SK-N-SH (cell line): Measurements from ENCODE around the gene SLC38A3. TPM values are rescaled to one million over a fixed set of nuclear protein-coding genes. Genes with fewer than 3 reads are reported as not detected.

ENCODE experiments used
- CTCF ChIA-PET: fragments of 300-600, 350-600 bp; formaldehyde crosslinking; extraction: SDS; loops from one replicate; lab custom pipeline; 2021; lab: Yijun Ruan, JAX
- POLR2A ChIA-PET: fragments of 350-600 bp; sonication (Branson Sonifier 250); formaldehyde crosslinking; extraction: SDS; loops from one replicate; lab custom pipeline; 2020; ENCODE audit warnings: antibody characterized with exemption, inconsistent platforms; lab: Yijun Ruan, JAX
- DNase-seq: peaks from one replicate; pipeline ENCODE4 v3.0.0; 2012
- H2AFZ ChIP-seq: fragments of 200-600 bp; sonication (generic); 2 replicates; pipeline ENCODE4 v1.8.1; 2016; ENCODE audit warnings: antibody characterized with exemption, mild to moderate bottlenecking, low read depth
- H3F3A ChIP-seq: fragments of 200-600 bp; sonication (generic); replicated peaks from 2 replicates; pipeline ENCODE3; 2016; ENCODE audit warnings: antibody characterized with exemption, mild to moderate bottlenecking; ENCODE audit not compliant: insufficient read depth
- H3K27ac ChIP-seq, 2 experiments: fragments of 200-500 bp in 1 of 2; fragments of 200-600 bp in 1 of 2; sonication (Bioruptor generic) in 1 of 2; sonication (generic), shearing (Covaris generic) in 1 of 2; 2 replicates each; pipeline versions ENCODE4 v1.5.1 to v1.6.1; 2014 to 2016; ENCODE audit warnings: low read depth in 2 of 2, inconsistent platforms in 1 of 2, low read length in 1 of 2, mild to moderate bottlenecking in 1 of 2, mixed read lengths in 1 of 2
- H3K27me3 ChIP-seq: fragments of 200-600 bp; sonication (generic), shearing (Covaris generic); 2 replicates; pipeline ENCODE4 v1.6.1; 2016; ENCODE audit warnings: mixed run types; ENCODE audit not compliant: insufficient read depth
- H3K36me3 ChIP-seq, 2 experiments: fragments of 200-500 bp in 1 of 2; fragments of 200-600 bp in 1 of 2; sonication (Bioruptor generic) in 1 of 2; sonication (generic) in 1 of 2; replicated peaks in 1 of 2; 2 replicates each; pipeline versions ENCODE3 to v1.5.1; 2014 to 2016; ENCODE audit warnings: low read length in 1 of 2, mild to moderate bottlenecking in 1 of 2; ENCODE audit not compliant: insufficient read depth in 2 of 2, control insufficient read depth in 1 of 2
- H3K4me1 ChIP-seq, 2 experiments: fragments of 200-500 bp in 1 of 2; fragments of 200-600 bp in 1 of 2; sonication (Bioruptor generic) in 1 of 2; sonication (generic), shearing (Covaris generic) in 1 of 2; 2 replicates each; pipeline versions ENCODE4 v1.5.1 to v1.6.1; 2014 to 2016; ENCODE audit warnings: low read depth in 1 of 2, low read length in 1 of 2, mixed run types in 1 of 2; ENCODE audit not compliant: insufficient read depth in 2 of 2, control insufficient read depth in 1 of 2
- H3K4me2 ChIP-seq: fragments of 200-600 bp; sonication (generic), shearing (Covaris generic); 2 replicates; pipeline ENCODE4 v1.6.1; 2017; ENCODE audit warnings: mixed run types
- H3K4me3 ChIP-seq, 2 experiments: fragments of 200-500 bp in 1 of 2; fragments of 200-600 bp in 1 of 2; sonication (Bioruptor generic) in 1 of 2; sonication (generic), shearing (Covaris generic) in 1 of 2; 2 replicates each; pipeline versions ENCODE4 v1.5.1 to v1.8.1; 2014 to 2016; ENCODE audit warnings: low read depth in 2 of 2, inconsistent platforms in 1 of 2, low read length in 1 of 2, mild to moderate bottlenecking in 1 of 2, mixed read lengths in 1 of 2, moderate library complexity in 1 of 2
- H3K79me2 ChIP-seq: fragments of 200-600 bp; sonication (generic); 2 replicates; pipeline ENCODE4 v1.8.1; 2017; ENCODE audit warnings: mild to moderate bottlenecking; ENCODE audit not compliant: insufficient read depth
- H3K9ac ChIP-seq: fragments of 200-600 bp; sonication (generic); 2 replicates; pipeline ENCODE4 v1.6.1; 2017; ENCODE audit warnings: mixed run types
- H3K9me2 ChIP-seq: fragments of 200-600 bp; sonication (generic); 2 replicates; pipeline ENCODE4 v1.6.1; 2017; ENCODE audit warnings: mixed run types
- H3K9me3 ChIP-seq: fragments of 200-600 bp; sonication (generic); 2 replicates; pipeline ENCODE4 v1.6.1; 2017; ENCODE audit warnings: mixed run types, mild to moderate bottlenecking, moderate library complexity
- H4K20me1 ChIP-seq: fragments of 200-600 bp; sonication (generic); 2 replicates; pipeline ENCODE4 v1.6.1; 2017; ENCODE audit warnings: mild to moderate bottlenecking, mixed run types; ENCODE audit not compliant: insufficient read depth
- ELF1 ChIP-seq: IDR thresholded peaks from 2 replicates; pipeline ENCODE4 v1.4.0; 2012
- EZH2phosphoT487 ChIP-seq: fragments of 200-600 bp; sonication (generic); IDR thresholded peaks from 2 replicates; pipeline ENCODE4 v1.6.1; 2017; ENCODE audit warnings: low read depth, mixed run types, mild to moderate bottlenecking, antibody characterized with exemption, moderate library complexity, borderline replicate concordance
- FOXJ3 ChIP-seq: sonication (generic); formaldehyde crosslinking; IDR thresholded peaks from 2 replicates; pipeline ENCODE4 v1.5.1; 2020; ENCODE audit warnings: mild to moderate bottlenecking, missing genetic modification reagents
- GABPA ChIP-seq: IDR thresholded peaks from 2 replicates; pipeline ENCODE4 v1.4.0; 2012; ENCODE audit warnings: low read depth, mild to moderate bottlenecking
- JUND ChIP-seq: IDR thresholded peaks from 2 replicates; pipeline ENCODE4 v1.4.0; 2012
- NRF1 ChIP-seq: IDR thresholded peaks from 2 replicates; pipeline ENCODE4 v1.6.1; 2012; ENCODE audit warnings: low read depth, mild to moderate bottlenecking, low read length
- RAD21 ChIP-seq: IDR thresholded peaks from 2 replicates; pipeline ENCODE4 v1.6.1; 2012; ENCODE audit warnings: mild to moderate bottlenecking, low read length
- RFX5 ChIP-seq: IDR thresholded peaks from 2 replicates; pipeline ENCODE4 v1.6.1; 2012; ENCODE audit warnings: mild to moderate bottlenecking, improper control_type of control experiment, low read length
- SIN3A ChIP-seq: IDR thresholded peaks from 2 replicates; pipeline ENCODE4 v1.6.1; 2012; ENCODE audit warnings: low read depth, mild to moderate bottlenecking, low read length, moderate library complexity, borderline replicate concordance
- TAF1 ChIP-seq: IDR thresholded peaks from 2 replicates; pipeline ENCODE4 v1.6.1; 2012; ENCODE audit warnings: low read depth, mild to moderate bottlenecking, low read length, moderate library complexity, borderline replicate concordance
- TCF12 ChIP-seq: IDR thresholded peaks from 2 replicates; pipeline ENCODE4 v1.4.0; 2012
- USF1 ChIP-seq: IDR thresholded peaks from 2 replicates; pipeline ENCODE4 v1.4.0; 2012; ENCODE audit warnings: low read depth, borderline replicate concordance
- WGBS: methylation state at CpG from one replicate; pipeline ENCODE4 v1.1.6; 2017; ENCODE audit warnings: low lambda C conversion rate; 5-methylcytosine and 5-hydroxymethylcytosine counted together
- polyA plus RNA-seq, 3 experiments: library from polyadenylated mRNA; depleted of rRNA; stranded (reverse); fragments of >200 nt; gene quantifications; 2 replicates each; pipeline ENCODE4 v1.2.3, GENCODE V29; 2012
- TF ChIP-seq, protein P1 (sequence below): fragments of 200-600 bp; sonication (generic); IDR thresholded peaks from 2 replicates; pipeline ENCODE4 v1.6.1; 2017; ENCODE audit warnings: antibody characterized with exemption, mild to moderate bottlenecking, moderate library complexity
- TF ChIP-seq, protein P2 (sequence below): fragments of 150-350 bp; IDR thresholded peaks from 2 replicates; pipeline ENCODE4 v1.6.1; 2016; ENCODE audit warnings: mild to moderate bottlenecking, low read depth, low read length
- TF ChIP-seq, protein P3 (sequence below): IDR thresholded peaks from 2 replicates; pipeline ENCODE4 v1.6.1; 2012; ENCODE audit warnings: mild to moderate bottlenecking, low read depth, low read length, moderate library complexity

The SLC38A3 gene
- polyA plus RNA-seq, 1 of the 3 experiments (the other 2 are of a cell fraction) = 0.84 TPM

GRCh38 chr3:50189989-50190388 is 15.1 kb upstream of the SLC38A3 start:
- Histone ChIP-seq H3K4me3 (no peak overlapping the region), H3F3A (no peaks in the 10 kb centered on the region), H3K79me2 (no peaks in the 10 kb centered on the region), H3K9ac (no peak overlapping the region), H2AFZ (no peak overlapping the region), H3K4me1 (peaks cover 0 to 19% of the 10 kb centered on the region in 2 experiments; a peak in 1 of 4 replicates), H3K9me3 (no peaks in the 10 kb centered on the region), H4K20me1 (no peaks in the 10 kb centered on the region), H3K27ac (no peak overlapping the region), H3K9me2 (no peaks in the 10 kb centered on the region), H3K36me3 (no peaks in the 10 kb centered on the region), H3K4me2 (no peak overlapping the region), H3K27me3 (peaks cover 18% of the 10 kb centered on the region)
- no peak for DNase-seq
- ChIA-PET POLR2A (interaction anchor here (0.6 to 4.0 kb wide), 2 partner anchors 68 to 371 kb away, joined by 3 to 21 read pairs; no protein-coding TSS in a partner anchor), CTCF (interaction anchor here (0.7 to 23.1 kb wide), 19 partner anchors 8 to 95 kb away, joined by 3 to 1375 read pairs (median 8); partner anchors contain the start of genes GNAI2, LSMEM2, SEMA3B and SLC38A3)
- TF ChIP-seq GABPA (no peak), SIN3A (no peak), FOXJ3 (CRISPR knock-in tag) (no peak), JUND (no peak), USF1 (no peak), ELF1 (no peak), TAF1 (no peak), TCF12 (no peak), NRF1 (no peak), RAD21 (no peak), EZH2phosphoT487 (no peak), RFX5 (no peak)
- TF ChIP-seq, protein P1, sequence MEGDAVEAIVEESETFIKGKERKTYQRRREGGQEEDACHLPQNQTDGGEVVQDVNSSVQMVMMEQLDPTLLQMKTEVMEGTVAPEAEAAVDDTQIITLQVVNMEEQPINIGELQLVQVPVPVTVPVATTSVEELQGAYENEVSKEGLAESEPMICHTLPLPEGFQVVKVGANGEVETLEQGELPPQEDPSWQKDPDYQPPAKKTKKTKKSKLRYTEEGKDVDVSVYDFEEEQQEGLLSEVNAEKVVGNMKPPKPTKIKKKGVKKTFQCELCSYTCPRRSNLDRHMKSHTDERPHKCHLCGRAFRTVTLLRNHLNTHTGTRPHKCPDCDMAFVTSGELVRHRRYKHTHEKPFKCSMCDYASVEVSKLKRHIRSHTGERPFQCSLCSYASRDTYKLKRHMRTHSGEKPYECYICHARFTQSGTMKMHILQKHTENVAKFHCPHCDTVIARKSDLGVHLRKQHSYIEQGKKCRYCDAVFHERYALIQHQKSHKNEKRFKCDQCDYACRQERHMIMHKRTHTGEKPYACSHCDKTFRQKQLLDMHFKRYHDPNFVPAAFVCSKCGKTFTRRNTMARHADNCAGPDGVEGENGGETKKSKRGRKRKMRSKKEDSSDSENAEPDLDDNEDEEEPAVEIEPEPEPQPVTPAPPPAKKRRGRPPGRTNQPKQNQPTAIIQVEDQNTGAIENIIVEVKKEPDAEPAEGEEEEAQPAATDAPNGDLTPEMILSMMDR = no peak
- TF ChIP-seq, protein P2, sequence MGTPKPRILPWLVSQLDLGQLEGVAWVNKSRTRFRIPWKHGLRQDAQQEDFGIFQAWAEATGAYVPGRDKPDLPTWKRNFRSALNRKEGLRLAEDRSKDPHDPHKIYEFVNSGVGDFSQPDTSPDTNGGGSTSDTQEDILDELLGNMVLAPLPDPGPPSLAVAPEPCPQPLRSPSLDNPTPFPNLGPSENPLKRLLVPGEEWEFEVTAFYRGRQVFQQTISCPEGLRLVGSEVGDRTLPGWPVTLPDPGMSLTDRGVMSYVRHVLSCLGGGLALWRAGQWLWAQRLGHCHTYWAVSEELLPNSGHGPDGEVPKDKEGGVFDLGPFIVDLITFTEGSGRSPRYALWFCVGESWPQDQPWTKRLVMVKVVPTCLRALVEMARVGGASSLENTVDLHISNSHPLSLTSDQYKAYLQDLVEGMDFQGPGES = no peak
- TF ChIP-seq, protein P3, sequence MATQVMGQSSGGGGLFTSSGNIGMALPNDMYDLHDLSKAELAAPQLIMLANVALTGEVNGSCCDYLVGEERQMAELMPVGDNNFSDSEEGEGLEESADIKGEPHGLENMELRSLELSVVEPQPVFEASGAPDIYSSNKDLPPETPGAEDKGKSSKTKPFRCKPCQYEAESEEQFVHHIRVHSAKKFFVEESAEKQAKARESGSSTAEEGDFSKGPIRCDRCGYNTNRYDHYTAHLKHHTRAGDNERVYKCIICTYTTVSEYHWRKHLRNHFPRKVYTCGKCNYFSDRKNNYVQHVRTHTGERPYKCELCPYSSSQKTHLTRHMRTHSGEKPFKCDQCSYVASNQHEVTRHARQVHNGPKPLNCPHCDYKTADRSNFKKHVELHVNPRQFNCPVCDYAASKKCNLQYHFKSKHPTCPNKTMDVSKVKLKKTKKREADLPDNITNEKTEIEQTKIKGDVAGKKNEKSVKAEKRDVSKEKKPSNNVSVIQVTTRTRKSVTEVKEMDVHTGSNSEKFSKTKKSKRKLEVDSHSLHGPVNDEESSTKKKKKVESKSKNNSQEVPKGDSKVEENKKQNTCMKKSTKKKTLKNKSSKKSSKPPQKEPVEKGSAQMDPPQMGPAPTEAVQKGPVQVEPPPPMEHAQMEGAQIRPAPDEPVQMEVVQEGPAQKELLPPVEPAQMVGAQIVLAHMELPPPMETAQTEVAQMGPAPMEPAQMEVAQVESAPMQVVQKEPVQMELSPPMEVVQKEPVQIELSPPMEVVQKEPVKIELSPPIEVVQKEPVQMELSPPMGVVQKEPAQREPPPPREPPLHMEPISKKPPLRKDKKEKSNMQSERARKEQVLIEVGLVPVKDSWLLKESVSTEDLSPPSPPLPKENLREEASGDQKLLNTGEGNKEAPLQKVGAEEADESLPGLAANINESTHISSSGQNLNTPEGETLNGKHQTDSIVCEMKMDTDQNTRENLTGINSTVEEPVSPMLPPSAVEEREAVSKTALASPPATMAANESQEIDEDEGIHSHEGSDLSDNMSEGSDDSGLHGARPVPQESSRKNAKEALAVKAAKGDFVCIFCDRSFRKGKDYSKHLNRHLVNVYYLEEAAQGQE = no peak
- 67% methylated on average over 7 of the region's 7 CpGs for WGBS
